Hepatocyte (in vitro differentiated cells): Measurements from ENCODE around the gene CEP131.

ENCODE experiments used
- EZH2 ChIP-seq: fragments of 200-600 bp; sonication (generic); IDR thresholded peaks from 2 replicates; pipeline ENCODE4 v1.6.1; 2016; ENCODE audit warnings: antibody characterized with exemption, mild to moderate bottlenecking, borderline replicate concordance
- EZH2phosphoT487 ChIP-seq: fragments of 200-600 bp; sonication (generic); IDR thresholded peaks from one replicate; pipeline ENCODE4 v1.6.1; 2018; ENCODE audit warnings: antibody characterized with exemption, mild to moderate bottlenecking, low read depth, moderate library complexity; ENCODE audit not compliant: unreplicated experiment, severe bottlenecking
- TF ChIP-seq, protein P1 (sequence below): fragments of 200-600 bp; sonication (generic); IDR thresholded peaks from 2 replicates; pipeline ENCODE4 v1.5.1; 2016; ENCODE audit warnings: antibody characterized with exemption, mild to moderate bottlenecking; ENCODE audit not compliant: poor library complexity

DNA sequence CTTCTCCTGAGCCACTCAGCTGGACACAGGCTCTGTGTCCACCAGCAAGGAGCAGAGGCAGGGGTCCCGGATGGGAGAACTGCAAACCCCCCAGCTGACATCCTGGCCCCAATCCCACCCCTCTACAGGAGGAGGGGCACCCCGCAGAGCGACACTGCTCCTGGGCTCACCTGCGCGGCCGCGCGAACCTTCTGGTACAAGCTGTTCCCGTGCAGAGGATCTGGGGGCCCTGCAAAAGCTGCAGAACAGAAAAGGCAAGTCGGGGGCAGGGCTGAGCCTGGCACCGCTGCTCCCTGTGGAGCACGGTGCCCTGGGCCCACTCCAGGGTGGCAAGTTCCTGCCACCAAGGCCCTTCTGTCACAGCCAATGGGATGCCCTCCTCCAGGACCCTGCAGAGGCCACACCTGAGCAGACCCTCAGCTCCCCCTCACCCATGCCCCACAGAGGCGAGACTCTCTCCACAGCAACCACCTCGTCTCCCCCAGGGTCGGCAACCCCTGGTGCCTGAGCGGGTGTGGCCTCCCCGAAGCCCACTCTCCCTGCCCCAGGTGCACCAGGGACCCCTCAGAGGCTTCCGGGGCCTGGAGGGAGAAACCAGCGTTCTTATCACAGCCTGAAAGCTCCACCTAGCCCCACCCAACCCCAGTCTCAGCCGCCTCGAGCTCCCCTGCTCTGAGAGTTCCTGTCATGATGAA lies 11.2 kb upstream of the CEP131 start:
- TF ChIP-seq, protein P1, sequence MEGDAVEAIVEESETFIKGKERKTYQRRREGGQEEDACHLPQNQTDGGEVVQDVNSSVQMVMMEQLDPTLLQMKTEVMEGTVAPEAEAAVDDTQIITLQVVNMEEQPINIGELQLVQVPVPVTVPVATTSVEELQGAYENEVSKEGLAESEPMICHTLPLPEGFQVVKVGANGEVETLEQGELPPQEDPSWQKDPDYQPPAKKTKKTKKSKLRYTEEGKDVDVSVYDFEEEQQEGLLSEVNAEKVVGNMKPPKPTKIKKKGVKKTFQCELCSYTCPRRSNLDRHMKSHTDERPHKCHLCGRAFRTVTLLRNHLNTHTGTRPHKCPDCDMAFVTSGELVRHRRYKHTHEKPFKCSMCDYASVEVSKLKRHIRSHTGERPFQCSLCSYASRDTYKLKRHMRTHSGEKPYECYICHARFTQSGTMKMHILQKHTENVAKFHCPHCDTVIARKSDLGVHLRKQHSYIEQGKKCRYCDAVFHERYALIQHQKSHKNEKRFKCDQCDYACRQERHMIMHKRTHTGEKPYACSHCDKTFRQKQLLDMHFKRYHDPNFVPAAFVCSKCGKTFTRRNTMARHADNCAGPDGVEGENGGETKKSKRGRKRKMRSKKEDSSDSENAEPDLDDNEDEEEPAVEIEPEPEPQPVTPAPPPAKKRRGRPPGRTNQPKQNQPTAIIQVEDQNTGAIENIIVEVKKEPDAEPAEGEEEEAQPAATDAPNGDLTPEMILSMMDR: no peak
- TF ChIP-seq EZH2phosphoT487 (no peak), EZH2 (no peak)
